Adrenal gland (tissue), 12 donors: ENCODE results near the gene GPR146. TPM values are rescaled to one million over a fixed set of nuclear protein-coding genes. Genes with fewer than 3 reads are reported as not detected.

Source experiments
- DNase-seq, 7 donors: peaks; one replicate each; pipeline ENCODE4 v3.0.0-alpha.2; 2019 to 2020
- H3K27ac ChIP-seq, 5 donors: fragments of 200-600 bp; sonication (generic) in 4 of 5; 1 replicate in 3 of 5; 2 replicates in 2 of 5; pipeline versions ENCODE4 v1.5.1 to v1.8.0; 2016 to 2020; ENCODE audit warnings: mild to moderate bottlenecking in 1 of 5
- H3K27me3 ChIP-seq: fragments of 200-600 bp; 2 replicates; pipeline ENCODE4 v1.8.0; 2021
- H3K36me3 ChIP-seq, 2 donors: fragments of 200-600 bp; replicated peaks in 1 of 2; 1 replicate in 1 of 2; 2 replicates in 1 of 2; pipeline versions ENCODE4 v1.5.1 to v1.8.0; 2018 to 2022
- H3K4me1 ChIP-seq, 2 donors: fragments of 200-600 bp; replicated peaks in 1 of 2; 1 replicate in 1 of 2; 2 replicates in 1 of 2; pipeline versions ENCODE4 v1.5.1 to v1.8.0; 2018 to 2021
- H3K4me3 ChIP-seq, 4 donors: fragments of 200-600 bp; sonication (generic) in 3 of 4; one replicate each; pipeline ENCODE4 v1.5.1; 2016 to 2018
- H3K9me3 ChIP-seq, 3 donors: fragments of 200-600 bp; sonication (generic) in 1 of 3; replicated peaks in 1 of 3; 1 replicate in 2 of 3; 2 replicates in 1 of 3; pipeline versions ENCODE4 v1.5.1 to v1.8.0; 2016 to 2021
- POLR2A ChIP-seq, 2 donors: fragments of 450-650 bp; IDR thresholded peaks; one replicate each; pipeline ENCODE4 v1.6.1; 2017; ENCODE audit warnings: antibody characterized with exemption in 2 of 2, mild to moderate bottlenecking in 2 of 2, moderate library complexity in 1 of 2
- WGBS, 4 donors: extraction: QIAGEN DNeasy Blood & Tissue Kit in 2 of 4; methylation state at CpG; one replicate each; pipeline versions ENCODE4 v1.1.5 to v1.1.7; 2013 to 2017; 5-methylcytosine and 5-hydroxymethylcytosine counted together
- intact Hi-C, 2 donors: fragments of 100-400 bp; cut with DNase I; formaldehyde crosslinking; loops; one replicate each; pipeline versions ENCODE4 v1.14.1 to v1.15.0; 2022 to 2023
- polyA plus RNA-seq, 3 donors: library from polyadenylated mRNA; stranded (reverse); fragments of 200-250 nt in 2 of 3; fragments of 350-450 nt in 1 of 3; fragmentation: Illumina TruSeq in 1 of 3; extraction: RNeasy Lipid Tissue Mini Kit (QIAGEN cat#74804) in 1 of 3; gene quantifications; one replicate each; pipeline ENCODE4 v1.2.3, GENCODE V29; 2013 to 2014
- total RNA-seq, 9 donors: library from RNA; depleted of rRNA in 4 of 9; stranded (reverse); fragments of >200 nt in 4 of 9; fragments of 120-200 nt in 1 of 9; fragmentation: NEBNext Ultra II Directional in 1 of 9; extraction: Animal tissue kit (Norgen Biotek cat#: 25700) in 1 of 9; gene quantifications; one replicate each; pipeline versions ENCODE4 v1.1.0 to v1.2.4, GENCODE V29; 2013 to 2023
- TF ChIP-seq, protein P1 (sequence below), 6 experiments: fragments of 450-650 bp in 4 of 6; fragments of 200-600 bp in 2 of 6; sonication (generic) in 1 of 6; IDR thresholded peaks; 1 replicate in 5 of 6; 2 replicates in 1 of 6; pipeline versions ENCODE4 v1.5.1 to v1.8.0; 2016 to 2021; ENCODE audit warnings: antibody characterized with exemption in 6 of 6, mild to moderate bottlenecking in 2 of 6, moderate library complexity in 1 of 6
- donor health status: healthy with polysubstance abuse.
- donor health status: Bipolar disorder and iron deficiency.
- donor health status: DM: yes; HTN: yes; CAD: no.
- donor health status: DM: no; HTN: no; CAD: no.
- donor health status: DM: no; HTN: no; CAD: no.
- donor health status: DM: yes; HTN: yes; CAD: no.

Gene GPR146
- total and polyA plus RNA-seq, 12 donors: 0.90 to 17.3 (median 8.7) TPM

DNA sequence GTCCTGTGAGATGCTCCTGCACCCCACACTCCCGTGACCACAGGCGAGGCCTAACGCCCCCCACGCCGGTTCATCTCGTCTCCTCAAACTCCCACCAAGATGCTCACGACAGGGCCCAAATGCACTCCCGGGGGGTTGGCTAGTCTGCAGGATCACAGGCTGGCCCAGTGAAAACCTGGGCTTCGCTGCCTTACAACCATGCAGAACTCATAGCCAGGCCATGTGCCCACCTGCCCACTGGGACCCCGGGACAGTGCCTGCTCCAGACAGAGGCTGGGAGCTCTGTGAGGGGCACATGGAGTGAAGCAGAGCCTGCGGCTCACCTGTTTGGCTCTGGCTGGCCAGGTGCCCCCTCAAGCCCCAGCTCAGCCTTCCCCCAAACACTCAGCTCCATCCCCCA is 34.2 kb downstream of the GPR146 start:
- Histone ChIP-seq H3K27me3 (no peaks in the 10 kb centered on the region), H3K36me3 (no peaks in the 10 kb centered on the region), H3K27ac (peak overlapping the region in 3 of 5 donors; percentile 82 to 86 (median 83)), H3K9me3 (no peaks in the 10 kb centered on the region), H3K4me3 (no peak overlapping the region), H3K4me1 (peaks cover 24 to 26% of the 10 kb centered on the region in 2 donors)
- TF ChIP-seq POLR2A (IDR thresholded peaks at IDR 0.05): no peak
- TF ChIP-seq, protein P1, sequence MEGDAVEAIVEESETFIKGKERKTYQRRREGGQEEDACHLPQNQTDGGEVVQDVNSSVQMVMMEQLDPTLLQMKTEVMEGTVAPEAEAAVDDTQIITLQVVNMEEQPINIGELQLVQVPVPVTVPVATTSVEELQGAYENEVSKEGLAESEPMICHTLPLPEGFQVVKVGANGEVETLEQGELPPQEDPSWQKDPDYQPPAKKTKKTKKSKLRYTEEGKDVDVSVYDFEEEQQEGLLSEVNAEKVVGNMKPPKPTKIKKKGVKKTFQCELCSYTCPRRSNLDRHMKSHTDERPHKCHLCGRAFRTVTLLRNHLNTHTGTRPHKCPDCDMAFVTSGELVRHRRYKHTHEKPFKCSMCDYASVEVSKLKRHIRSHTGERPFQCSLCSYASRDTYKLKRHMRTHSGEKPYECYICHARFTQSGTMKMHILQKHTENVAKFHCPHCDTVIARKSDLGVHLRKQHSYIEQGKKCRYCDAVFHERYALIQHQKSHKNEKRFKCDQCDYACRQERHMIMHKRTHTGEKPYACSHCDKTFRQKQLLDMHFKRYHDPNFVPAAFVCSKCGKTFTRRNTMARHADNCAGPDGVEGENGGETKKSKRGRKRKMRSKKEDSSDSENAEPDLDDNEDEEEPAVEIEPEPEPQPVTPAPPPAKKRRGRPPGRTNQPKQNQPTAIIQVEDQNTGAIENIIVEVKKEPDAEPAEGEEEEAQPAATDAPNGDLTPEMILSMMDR (IDR thresholded peaks at IDR 0.05): no peak
- intact Hi-C loops: no loop called here
- no peak for DNase-seq
- 91 to 95% (median 91%) methylated on average over 10 to 11 of the region's 11 CpGs; no CpG with 5 or more reads in 1 of the 4 donors for WGBS, 4 donors

DNA sequence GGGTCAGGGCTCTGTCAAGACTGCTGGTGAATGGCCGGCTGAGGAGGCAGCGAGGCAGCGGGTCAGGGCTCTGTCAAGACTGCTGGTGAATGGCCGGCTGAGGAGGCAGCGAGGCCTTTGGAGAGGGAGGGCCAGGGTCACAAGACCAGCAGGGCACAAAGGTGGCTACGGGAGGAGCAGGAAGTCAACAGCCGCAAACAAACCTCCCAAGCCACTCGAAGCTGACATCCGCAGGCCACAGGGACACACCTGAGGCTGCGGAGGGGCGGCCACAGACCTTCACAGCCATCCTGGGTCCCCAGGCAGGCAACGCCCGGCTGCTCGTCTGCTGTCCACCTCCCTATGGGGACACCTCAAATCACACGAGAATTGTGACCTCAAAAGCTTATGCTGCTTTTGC is 34.6 kb downstream of the GPR146 start:
- Histone ChIP-seq H3K4me3 (no peak overlapping the region), H3K36me3 (no peaks in the 10 kb centered on the region), H3K9me3 (no peaks in the 10 kb centered on the region), H3K27ac (no peak overlapping the region), H3K27me3 (no peaks in the 10 kb centered on the region), H3K4me1 (peaks cover 24 to 26% of the 10 kb centered on the region in 2 donors)
- intact Hi-C loops: no loop called here
- no peak for DNase-seq
- TF ChIP-seq, protein P1 (IDR thresholded peaks at IDR 0.05): no peak
- TF ChIP-seq POLR2A (IDR thresholded peaks at IDR 0.05): no peak
- WGBS, 4 donors: 82 to 88% (median 85%) methylated on average over 4 to 15 of the region's 15 CpGs

DNA sequence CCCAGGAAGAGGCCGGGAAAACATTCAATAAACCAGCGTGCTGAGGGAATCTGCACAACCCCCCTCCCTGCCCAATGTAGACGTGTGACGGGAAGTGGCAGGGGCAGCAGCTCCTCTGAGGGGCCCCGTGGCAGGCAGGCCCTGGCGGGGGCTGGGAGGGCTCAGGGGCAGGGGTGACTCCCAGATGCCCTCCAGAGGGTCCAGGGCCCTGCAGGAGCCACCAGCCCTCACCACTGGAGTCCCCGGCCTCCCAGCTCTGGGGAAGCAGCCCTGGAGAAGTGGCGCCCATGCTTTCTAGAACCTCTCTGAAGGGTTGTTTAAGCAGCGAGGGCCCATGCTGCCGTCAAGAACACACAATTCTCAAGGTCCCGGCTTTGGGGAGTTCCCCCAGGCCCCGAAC is 35.2 kb downstream of the GPR146 start:
- intact Hi-C loops: no loop called here
- H3K4me3 ChIP-seq: no peak overlapping the region
- TF ChIP-seq POLR2A (IDR thresholded peaks at IDR 0.05): no peak
- TF ChIP-seq, protein P1 (IDR thresholded peaks at IDR 0.05): no peak

DNA sequence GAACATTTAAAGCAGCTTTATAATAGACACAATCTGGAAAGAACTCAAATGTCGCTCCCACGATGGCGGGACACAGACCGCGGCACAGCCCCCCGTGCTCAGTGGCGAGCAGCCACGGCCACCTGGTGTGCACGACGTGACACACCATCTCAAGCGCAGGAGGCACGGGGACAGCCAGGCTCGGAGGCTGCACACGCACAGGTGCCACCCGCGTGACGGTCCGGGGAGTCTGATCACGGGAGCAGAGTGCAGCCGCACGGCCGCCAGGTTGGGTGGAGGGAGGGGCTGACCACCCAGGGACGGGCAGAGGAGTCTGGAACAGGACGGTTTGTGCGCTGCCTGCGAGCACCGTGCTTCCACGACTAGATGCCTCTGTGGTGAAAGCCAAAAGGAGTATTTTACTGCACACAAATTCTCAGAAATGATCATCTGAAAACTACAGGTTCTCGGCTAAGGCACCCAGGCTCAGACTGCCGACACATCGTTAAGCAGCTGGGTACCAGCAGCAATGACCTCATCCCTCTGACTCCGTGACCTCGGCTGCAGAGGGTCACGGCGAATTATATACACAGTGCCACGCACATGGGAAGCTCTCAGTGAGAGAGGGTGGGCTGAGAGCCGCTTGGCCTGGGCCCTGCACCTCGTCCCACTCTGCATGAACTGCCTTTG is 36.0 kb downstream of the GPR146 start:
- no peaks in the 10 kb centered on the region for H3K36me3 ChIP-seq
- no peaks in the 10 kb centered on the region for H3K9me3 ChIP-seq
- H3K4me3 ChIP-seq: no peak overlapping the region
- DNase-seq: no peak
- intact Hi-C loops: loop anchor here in 1 of 2 donors (5.0 kb wide), 1 partner anchor 42 kb away; no protein-coding TSS in a partner anchor
- no peak overlapping the region for H3K27ac ChIP-seq
- TF ChIP-seq POLR2A (IDR thresholded peaks at IDR 0.05): no peak
- TF ChIP-seq, protein P1 (IDR thresholded peaks at IDR 0.05): no peak
- peaks cover 19 to 21% of the 10 kb centered on the region in 2 donors for H3K4me1 ChIP-seq
- H3K27me3 ChIP-seq: no peaks in the 10 kb centered on the region
- 82 to 90% (median 85%) methylated on average over 20 to 38 of the region's 38 CpGs for WGBS, 4 donors

More for the DNA sequence above, 35.2 kb downstream of the GPR146 start:
- Histone ChIP-seq H3K27ac (no peak overlapping the region), H3K36me3 (no peaks in the 10 kb centered on the region), H3K9me3 (no peaks in the 10 kb centered on the region), H3K27me3 (no peaks in the 10 kb centered on the region), H3K4me1 (peaks cover 24 to 26% of the 10 kb centered on the region in 2 donors)
- no peak for DNase-seq
- 73 to 91% (median 86%) methylated on average over 8 to 12 of the region's 12 CpGs for WGBS, 4 donors
